Ramos (cell line): ENCODE data around the gene ENAM.
"Not testable (repeated sequence)": the region's sequence is repeated elsewhere in the genome, so short reads cannot be mapped to it uniquely, and the experiment has no call there.

ENCODE experiments used
- in situ Hi-C: fragments of 300-500 bp; cut with MboI; formaldehyde crosslinking; loops from one replicate; pipeline ENCODE4 v1.14.3; 2022; ENCODE audit warnings: low sequenced_read_pairs; ENCODE audit not compliant: unreplicated experiment

ENAM gene

DNA sequence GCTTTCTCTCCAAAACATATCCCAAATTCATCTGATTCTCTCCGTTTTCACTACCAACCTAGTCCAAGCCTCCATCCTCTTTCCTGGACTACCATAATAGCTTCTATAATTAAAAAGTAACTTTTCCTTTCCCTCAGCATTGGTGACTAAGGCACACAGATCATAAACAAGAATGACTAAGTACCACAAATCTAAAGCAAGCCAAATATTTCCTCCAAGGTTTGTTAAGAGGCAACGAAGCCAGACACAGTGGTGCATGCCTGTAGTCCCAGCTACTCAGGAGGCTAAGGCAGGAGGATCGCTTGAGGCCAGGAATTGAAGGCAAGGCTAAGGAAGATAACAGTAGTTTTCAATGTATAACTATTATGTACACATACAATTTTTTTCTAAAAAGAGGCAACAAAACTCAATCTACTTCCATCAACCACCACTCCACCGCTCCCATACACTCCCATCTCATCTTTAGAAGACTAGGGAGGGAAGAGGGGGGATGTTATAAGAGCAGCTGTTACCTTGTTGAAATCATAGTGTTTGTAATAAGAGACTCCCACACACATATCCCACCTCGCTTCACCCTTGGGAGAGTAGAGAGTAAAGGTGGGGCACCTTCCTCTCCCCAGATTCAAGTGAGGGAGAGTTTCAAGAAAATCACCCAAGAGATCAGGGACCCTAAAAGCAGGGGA, 41.9 kb downstream of the ENAM start:
- in situ Hi-C loops = no loop called here

DNA sequence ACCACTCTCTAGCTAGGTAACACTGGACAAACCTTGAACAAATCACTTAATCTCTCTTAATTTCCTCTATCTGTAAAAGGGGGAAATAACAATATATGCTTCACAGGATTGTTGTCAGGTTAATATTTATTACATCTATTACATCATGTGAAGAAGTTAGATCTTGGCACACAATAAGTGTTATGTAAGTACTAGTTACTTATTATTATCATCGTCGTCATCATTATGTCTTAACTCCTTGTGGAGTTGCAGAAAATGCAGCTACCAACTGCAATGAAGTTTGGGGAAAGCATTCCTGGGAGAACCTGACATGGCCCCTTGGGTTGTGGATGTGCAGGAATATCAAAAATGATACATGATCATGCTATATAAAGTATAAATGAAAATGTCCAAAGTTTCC, 42.5 kb downstream of the ENAM start:
- in situ Hi-C loops = no loop called here

DNA sequence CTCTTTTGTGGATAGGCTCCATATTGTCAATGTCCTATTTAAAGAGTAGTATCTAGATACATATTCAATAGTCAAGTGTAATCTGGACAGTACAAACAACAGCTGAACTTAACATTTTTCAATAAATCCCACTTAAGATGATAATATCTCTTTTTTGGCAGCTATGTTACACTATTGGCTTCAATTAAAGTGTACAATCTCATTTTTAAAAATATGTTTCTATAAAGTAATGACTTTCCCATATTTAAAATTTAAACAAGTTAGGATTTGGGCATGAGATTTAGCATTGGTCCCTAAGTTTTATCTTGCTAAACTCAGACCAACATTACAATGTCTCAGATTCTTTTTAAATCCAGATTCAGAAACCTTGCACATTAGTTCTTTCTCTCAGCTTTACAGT, 45.6 kb downstream of the ENAM start:
- in situ Hi-C loops = no loop called here

DNA sequence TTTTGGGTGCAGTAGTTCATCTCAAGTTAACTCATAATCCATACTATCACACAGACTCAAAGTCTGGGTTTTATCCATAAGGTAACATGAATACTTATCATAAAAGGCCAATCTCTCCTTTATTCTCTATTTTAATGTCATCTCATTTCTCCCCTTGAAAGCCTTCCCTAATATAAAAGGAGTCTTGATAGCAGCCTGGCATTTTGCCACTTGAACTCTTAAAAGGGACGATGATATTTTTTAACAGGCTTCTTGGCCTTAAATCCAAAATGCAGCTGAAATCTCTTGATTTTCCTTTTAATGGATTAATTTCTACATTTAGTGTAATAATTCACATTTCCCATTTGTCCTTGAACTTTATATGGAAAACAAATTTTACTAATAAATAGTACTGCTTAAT, 46.2 kb downstream of the ENAM start:
- in situ Hi-C loops = no loop called here

DNA sequence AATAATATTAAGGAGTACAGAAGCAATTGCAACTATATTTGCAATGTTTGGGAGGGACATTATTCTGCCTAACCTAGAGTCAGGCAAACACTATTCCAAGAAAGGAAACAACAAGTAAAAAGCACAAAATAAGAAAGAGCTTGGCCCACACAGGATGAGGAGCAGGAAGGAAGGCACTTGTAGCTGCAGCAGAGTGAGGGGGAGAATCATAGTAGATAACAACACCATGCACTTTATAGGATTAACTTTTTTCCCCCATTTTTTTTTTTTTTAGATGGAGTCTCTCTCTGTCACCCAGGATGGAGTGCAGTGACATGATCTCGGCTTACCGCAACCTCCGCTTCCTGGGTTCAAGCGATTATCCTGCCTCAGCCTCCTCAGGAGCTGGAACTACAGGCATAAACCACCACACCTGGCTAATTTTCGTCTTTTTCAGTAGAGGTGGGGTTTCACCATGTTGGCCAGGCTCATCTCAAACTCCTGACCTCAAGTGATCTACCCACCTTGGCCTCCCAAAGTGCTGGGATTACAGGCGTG, 48.1 kb downstream of the ENAM start:
- in situ Hi-C loops = no loop called here

DNA sequence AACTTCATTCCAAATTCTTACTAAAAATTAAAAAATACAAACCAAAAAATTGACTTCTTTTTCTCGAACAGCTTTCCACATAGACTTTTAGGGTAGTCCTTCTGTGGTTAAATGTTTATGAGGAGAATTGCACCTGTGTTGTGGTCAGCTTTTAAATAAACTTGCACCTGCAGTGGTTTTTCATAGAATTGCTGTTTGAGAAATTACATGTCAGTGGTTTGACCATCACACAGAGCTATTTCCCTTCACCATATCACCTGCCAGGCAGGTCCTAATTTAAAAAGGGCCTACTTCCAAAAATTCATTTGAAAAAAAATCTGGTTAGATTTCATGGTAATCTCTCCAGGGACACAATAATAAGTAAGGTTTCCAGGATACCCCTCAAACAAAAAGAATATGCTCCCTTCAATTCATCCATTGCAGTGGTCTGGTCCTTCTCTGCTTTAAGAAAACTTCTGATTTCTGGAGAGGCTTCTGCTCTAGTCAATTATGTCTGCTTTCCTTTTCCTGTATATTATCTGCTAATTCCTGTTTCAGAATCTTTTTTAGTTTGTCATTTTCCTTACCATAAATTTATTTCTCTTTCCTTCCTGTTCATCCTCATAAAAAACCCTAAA, 49.9 kb downstream of the ENAM start:
- in situ Hi-C loops = no loop called here

DNA sequence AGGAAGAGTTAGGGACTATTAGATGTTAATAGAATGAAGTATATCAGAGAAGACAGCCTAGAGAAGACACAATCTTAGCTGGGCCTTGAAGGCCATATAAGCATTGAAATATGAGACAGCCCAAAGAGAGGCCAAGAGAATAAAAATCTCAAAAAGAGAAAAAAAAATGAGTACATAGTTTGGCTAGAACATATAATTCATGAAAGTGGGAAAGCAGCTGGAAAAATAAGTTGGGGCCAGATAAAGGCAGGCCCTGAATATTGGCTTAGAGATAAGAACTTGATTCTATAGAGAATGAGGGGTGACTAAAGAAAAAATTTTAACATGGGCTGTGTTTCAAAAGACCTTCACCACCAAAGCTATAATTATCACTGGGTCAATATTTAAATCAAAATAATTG, 52.4 kb downstream of the ENAM start:
- in situ Hi-C loops = no loop called here

DNA sequence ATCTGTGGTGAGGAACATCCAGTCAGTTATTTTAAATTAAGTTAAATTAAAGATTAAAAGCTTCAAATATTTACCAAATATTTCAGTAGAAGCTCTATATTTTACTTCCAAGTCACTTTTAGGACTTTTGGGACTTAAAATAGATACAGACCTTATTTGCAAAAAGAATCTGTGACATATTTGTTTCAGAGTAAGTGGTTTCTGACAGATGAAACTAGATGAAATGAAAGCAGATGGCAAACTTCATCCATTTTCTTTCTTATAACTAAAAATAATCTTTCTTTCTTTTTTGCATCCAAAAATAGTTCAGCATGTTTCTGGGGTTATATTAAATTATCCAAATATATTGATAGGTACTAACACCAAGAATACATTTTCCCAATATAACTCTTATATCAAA, 53.2 kb downstream of the ENAM start:
- in situ Hi-C loops = no loop called here

DNA sequence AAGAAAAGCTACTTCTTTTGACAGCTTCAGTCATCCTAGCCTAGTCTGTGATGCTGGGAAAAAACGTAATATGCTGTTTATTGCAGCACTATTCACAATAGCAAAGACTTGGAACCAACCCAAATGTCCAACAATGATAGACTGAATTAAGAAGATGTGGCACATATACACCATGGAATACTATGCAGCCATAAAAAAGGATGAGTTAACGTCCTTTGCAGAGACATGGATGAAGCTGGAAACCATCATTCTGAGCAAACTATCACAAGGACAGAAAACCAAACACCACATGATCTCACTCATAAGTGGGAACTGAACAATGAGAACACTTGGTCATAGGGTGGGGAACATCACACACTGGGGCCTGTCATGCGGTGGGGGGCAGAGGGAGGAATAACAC, 53.6 kb downstream of the ENAM start:
- in situ Hi-C loops = not testable (repeated sequence)

DNA sequence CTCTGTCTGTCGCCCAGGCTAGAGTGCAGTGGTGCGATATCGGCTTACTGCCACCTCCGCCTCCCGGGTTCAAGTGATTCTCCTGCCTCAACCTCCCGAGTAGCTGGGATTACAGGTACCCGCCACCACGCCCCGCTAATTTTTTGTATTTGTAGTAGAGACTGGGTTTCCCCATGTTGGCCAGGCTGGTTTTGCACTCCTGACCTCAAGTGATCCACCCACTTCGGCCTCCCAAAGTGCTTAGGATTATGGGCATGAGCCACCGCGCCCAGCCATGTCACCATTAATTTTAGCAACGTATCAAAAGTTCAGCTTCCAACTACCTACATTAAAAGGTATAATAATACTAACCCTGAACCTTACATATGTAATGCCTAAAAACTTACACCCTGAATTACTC, 58.8 kb downstream of the ENAM start:
- in situ Hi-C loops = loop anchor here (5.0 kb wide), 1 partner anchor 35 kb away; no protein-coding TSS in a partner anchor

DNA sequence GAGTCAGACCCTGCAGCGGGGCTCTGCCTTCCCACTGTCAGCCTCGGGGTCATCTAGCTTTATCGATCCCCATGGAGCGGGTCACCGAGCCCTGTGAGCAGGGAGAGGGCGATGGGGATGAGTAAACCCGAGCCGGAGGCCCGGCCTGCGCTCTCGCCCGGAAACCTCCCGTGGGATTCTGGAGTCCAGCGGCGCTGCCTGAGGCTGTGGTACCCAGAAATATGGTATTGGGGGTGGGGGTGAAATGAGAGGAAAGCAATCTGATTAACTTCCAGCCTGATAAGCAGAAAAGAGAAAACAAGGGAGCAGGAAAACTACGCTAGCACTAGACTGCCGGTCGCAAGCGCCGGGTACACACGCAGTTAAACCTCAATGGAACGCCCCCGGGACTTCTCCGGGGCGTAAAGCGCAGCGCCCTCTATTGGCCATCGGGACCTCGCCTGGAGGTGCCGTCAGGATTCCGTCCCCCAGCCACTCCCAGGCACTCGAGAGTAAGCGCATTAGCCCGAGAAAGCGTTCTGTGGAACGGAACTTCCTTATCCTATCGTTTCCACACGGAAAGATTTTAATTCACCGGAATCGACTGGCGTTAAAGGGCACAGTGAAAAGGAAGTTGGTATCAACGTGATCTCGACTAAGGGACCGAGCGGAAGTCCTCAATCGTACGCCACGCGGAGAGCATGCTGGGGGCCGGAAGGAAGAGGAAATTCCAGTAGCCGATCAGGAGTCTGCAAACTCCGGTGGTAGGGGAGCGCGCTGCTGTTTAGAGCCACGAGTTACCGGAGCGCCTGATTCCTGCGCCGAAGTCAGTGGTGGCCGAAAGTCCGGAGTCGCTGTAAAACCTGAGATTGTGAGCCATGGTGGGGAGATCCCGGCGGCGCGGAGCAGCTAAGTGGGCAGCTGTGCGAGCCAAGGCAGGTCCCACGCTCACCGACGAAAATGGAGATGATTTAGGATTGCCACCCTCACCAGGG, 59.6 kb downstream of the ENAM start, which contains the start of gene UTP3:
Gene UTP3, plus strand, starts transcription at position 712 of the 974 bp plus-strand sequence. Its CDS starts 146 bp downstream, at position 858.
- in situ Hi-C loops = loop anchor here (5.0 kb wide), 1 partner anchor 36 kb away; no protein-coding TSS in a partner anchor

DNA sequence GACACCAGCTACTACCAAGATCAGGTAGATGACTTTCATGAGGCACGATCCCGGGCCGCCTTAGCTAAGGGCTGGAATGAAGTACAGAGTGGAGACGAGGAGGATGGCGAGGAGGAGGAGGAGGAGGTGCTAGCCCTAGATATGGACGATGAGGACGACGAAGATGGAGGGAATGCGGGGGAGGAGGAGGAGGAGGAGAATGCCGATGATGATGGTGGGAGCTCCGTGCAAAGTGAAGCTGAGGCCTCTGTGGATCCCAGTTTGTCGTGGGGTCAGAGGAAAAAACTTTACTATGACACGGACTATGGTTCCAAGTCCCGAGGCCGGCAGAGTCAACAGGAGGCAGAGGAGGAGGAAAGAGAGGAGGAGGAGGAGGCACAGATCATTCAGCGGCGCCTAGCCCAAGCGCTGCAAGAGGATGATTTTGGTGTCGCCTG, 60.3 kb downstream of the ENAM start:
- in situ Hi-C loops = loop anchor here (5.0 kb wide), 1 partner anchor 37 kb away; no protein-coding TSS in a partner anchor

DNA sequence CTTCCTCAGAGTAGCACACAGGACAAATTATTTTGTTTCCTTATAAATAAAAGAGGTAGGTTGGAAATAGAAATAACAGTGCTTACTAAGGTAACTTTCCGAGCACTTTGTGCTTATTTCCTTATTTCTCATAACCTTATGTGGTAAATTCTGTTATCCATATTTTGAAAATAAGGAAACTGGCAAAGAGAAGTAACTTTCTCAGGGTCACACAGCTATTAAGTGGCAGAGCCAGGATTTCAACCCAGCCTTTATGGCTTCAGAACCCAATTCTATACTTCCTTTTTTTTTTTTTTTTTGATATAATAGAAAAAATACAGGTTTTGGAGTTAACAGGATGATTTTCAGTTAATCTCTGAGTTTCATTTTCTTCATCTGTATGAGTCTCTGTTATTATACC, 63.1 kb downstream of the ENAM start:
- in situ Hi-C loops = no loop called here

DNA sequence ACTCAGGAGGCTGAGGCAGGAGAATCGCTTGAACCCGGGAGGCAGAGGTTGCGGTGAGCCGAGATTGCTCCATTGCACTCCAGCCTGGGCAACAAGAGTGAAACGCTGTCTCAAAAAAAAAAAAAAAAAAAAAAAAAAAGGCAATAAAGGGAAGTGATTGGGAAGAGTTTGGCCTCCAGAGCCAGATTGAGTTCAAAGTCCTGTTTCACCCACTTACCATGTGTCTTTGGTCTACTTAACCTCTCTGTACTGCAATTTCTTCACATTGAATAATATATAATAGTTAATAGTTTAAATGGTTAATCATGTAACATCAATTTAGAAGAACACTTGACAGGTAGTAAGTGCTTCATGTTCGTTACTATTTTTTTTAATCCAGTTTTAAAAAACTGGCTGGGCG, 66.1 kb downstream of the ENAM start:
- in situ Hi-C loops = not testable (repeated sequence)
